Spleen (tissue), 11 donors: ENCODE measurements around the gene OGDH. TPM values are rescaled to one million over a fixed set of nuclear protein-coding genes. Genes with fewer than 3 reads are reported as not detected.

Source experiments
- DNase-seq: peaks from one replicate; pipeline ENCODE4 v3.0.0-alpha.2; 2020
- H3K27ac ChIP-seq, 8 donors: fragments of 200-600 bp; sonication (generic) in 7 of 8; 1 replicate in 4 of 8; 2 replicates in 4 of 8; pipeline versions ENCODE4 v1.5.0 to v1.8.0; 2016 to 2021; ENCODE audit warnings: inconsistent platforms in 4 of 8, mild to moderate bottlenecking in 4 of 8, moderate library complexity in 1 of 8
- H3K27me3 ChIP-seq, 7 donors: fragments of 200-600 bp; sonication (generic) in 6 of 7; replicated peaks in 1 of 7; 1 replicate in 4 of 7; 2 replicates in 3 of 7; pipeline versions ENCODE4 v1.5.0 to v1.8.0; 2016 to 2021; ENCODE audit warnings: inconsistent platforms in 3 of 7, mild to moderate bottlenecking in 1 of 7
- H3K36me3 ChIP-seq, 6 donors: fragments of 200-600 bp; sonication (generic) in 5 of 6; 1 replicate in 4 of 6; 2 replicates in 2 of 6; pipeline versions ENCODE4 v1.5.0 to v1.8.0; 2016 to 2021; ENCODE audit warnings: inconsistent platforms in 2 of 6
- H3K4me1 ChIP-seq, 6 donors: fragments of 200-600 bp; sonication (generic) in 5 of 6; 1 replicate in 3 of 6; 2 replicates in 3 of 6; pipeline versions ENCODE4 v1.5.0 to v1.8.0; 2016 to 2021; ENCODE audit warnings: inconsistent platforms in 3 of 6
- H3K4me3 ChIP-seq, 8 donors: fragments of 200-600 bp; sonication (generic) in 7 of 8; 1 replicate in 4 of 8; 2 replicates in 4 of 8; pipeline versions ENCODE4 v1.5.0 to v1.8.0; 2016 to 2021; ENCODE audit warnings: inconsistent platforms in 4 of 8, mild to moderate bottlenecking in 4 of 8, moderate library complexity in 2 of 8
- H3K9me3 ChIP-seq, 8 donors: fragments of 200-600 bp; sonication (generic) in 7 of 8; 1 replicate in 4 of 8; 2 replicates in 4 of 8; pipeline versions ENCODE4 v1.5.0 to v1.8.0; 2016 to 2021; ENCODE audit warnings: inconsistent platforms in 4 of 8
- POLR2A ChIP-seq, 3 donors: fragments of 450-650 bp; IDR thresholded peaks; one replicate each; pipeline ENCODE4 v1.5.1; 2017; ENCODE audit warnings: antibody characterized with exemption in 3 of 3, mild to moderate bottlenecking in 1 of 3
- POLR2AphosphoS5 ChIP-seq, 3 donors: sonication (generic); formaldehyde crosslinking; IDR thresholded peaks; one replicate each; pipeline ENCODE4 v1.5.1; 2017; ENCODE audit warnings: antibody characterized with exemption in 3 of 3
- WGBS, 5 donors: extraction: QIAGEN DNeasy Blood & Tissue Kit in 3 of 5; methylation state at CpG; one replicate each; pipeline versions ENCODE4 v1.1.5 to v1.1.7; 2013 to 2018; 5-methylcytosine and 5-hydroxymethylcytosine counted together
- intact Hi-C: fragments of 100-400 bp; cut with DNase I; formaldehyde crosslinking; loops from one replicate; pipeline ENCODE4 v1.15.0; 2023; ENCODE audit warnings: low total_unique reads
- polyA plus RNA-seq, 3 donors: library from polyadenylated mRNA; stranded (reverse); fragments of 200-250 nt; gene quantifications; one replicate each; pipeline ENCODE4 v1.2.1, GENCODE V29; 2013
- total RNA-seq, 7 donors: library from RNA; depleted of rRNA in 3 of 7; stranded (reverse); fragments of >200 nt in 3 of 7; fragmentation: NEBNext Ultra II Directional in 4 of 7; extraction: Animal tissue kit (Norgen Biotek cat#: 25700) in 4 of 7; gene quantifications; one replicate each; pipeline versions ENCODE4 v1.1.0 to v1.2.1, GENCODE V29; 2016 to 2021
- TF ChIP-seq, protein P1 (sequence below), 11 experiments: fragments of 200-600 bp in 7 of 11; fragments of 450-650 bp in 4 of 11; sonication (generic) in 4 of 11; IDR thresholded peaks in 8 of 11; conservative IDR thresholded peaks in 3 of 11; 1 replicate in 7 of 11; 2 replicates in 4 of 11; pipeline versions ENCODE4 v1.4.0 to v1.8.0; 2016 to 2021; ENCODE audit warnings: antibody characterized with exemption in 11 of 11, inconsistent platforms in 4 of 11, mild to moderate bottlenecking in 1 of 11
- donor health status: healthy with polysubstance abuse.
- donor health status: DM: no; HTN: no; CAD: no; lungs with moderate emphysema.
- donor health status: DM: no; HTN: no; CAD: no.
- donor health status: Bipolar disorder and iron deficiency.
- donor health status: healthy.
- donor health status: DM: no; HTN: no; CAD: no.
- donor health status: DM: yes; HTN: yes; CAD: no.

Gene OGDH
- total and polyA plus RNA-seq, 10 donors: 15.7 to 120 (median 86.4) TPM

DNA sequence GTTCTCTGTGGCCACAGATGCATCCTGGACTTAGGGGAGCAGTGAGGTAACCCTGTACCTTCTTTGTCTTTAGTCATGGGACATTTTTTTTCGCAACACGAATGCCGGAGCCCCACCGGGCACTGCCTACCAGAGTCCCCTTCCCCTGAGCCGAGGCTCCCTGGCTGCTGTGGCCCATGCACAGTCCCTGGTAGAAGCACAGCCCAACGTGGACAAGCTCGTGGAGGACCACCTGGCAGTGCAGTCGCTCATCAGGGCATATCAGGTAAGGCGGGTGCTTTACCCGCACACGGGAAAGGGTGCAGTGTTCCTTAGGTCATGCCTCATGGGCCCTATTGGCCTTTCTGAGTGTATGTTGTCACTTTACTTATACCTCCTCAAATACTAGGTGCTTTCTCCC is 38.8 kb downstream of the OGDH start:
- WGBS, 5 donors: 76 to 93% (median 85%) methylated on average over 8 to 11 of the region's 11 CpGs
- TF ChIP-seq POLR2AphosphoS5 (IDR thresholded peaks at IDR 0.05) (no peak), POLR2A (IDR thresholded peaks at IDR 0.05) (no peak)
- TF ChIP-seq, protein P1, sequence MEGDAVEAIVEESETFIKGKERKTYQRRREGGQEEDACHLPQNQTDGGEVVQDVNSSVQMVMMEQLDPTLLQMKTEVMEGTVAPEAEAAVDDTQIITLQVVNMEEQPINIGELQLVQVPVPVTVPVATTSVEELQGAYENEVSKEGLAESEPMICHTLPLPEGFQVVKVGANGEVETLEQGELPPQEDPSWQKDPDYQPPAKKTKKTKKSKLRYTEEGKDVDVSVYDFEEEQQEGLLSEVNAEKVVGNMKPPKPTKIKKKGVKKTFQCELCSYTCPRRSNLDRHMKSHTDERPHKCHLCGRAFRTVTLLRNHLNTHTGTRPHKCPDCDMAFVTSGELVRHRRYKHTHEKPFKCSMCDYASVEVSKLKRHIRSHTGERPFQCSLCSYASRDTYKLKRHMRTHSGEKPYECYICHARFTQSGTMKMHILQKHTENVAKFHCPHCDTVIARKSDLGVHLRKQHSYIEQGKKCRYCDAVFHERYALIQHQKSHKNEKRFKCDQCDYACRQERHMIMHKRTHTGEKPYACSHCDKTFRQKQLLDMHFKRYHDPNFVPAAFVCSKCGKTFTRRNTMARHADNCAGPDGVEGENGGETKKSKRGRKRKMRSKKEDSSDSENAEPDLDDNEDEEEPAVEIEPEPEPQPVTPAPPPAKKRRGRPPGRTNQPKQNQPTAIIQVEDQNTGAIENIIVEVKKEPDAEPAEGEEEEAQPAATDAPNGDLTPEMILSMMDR (IDR thresholded peaks at IDR 0.05 in 8 of 11, conservative IDR thresholded peaks at IDR 0.05 in 3 of 11): no peak
- no peak overlapping the region for H3K27ac ChIP-seq
- no peaks in the 10 kb centered on the region for H3K27me3 ChIP-seq
- intact Hi-C loops: no loop called here
- peaks cover 5 to 30% (median 19%) of the 10 kb centered on the region in 6 donors for H3K4me1 ChIP-seq
- H3K9me3 ChIP-seq: no peaks in the 10 kb centered on the region
- H3K36me3 ChIP-seq: peaks cover 0 to 57% (median 37%) of the 10 kb centered on the region in 6 donors
- DNase-seq: no peak
- H3K4me3 ChIP-seq: no peak overlapping the region

DNA sequence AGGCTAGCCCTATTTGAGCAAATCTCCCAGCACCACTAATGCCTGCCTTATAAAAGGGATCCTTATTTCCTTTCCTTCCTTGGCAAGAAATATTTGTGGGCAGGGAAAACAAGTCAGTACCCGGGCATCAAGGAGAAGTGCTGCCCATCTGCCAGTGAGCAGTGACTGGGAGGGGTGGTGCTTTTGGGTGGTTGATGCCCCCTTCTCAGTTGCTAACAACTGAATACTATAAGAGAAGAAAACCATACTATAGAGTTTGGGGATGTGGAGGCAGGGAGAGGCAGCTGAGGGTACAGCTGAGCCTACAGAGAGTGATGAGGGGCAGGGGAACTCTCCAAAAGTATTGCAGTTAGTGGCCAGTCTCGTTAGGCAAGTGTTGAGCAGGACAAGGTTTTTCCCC is 39.3 kb downstream of the OGDH start:
- Histone ChIP-seq H3K9me3 (no peaks in the 10 kb centered on the region), H3K4me3 (no peak overlapping the region), H3K36me3 (peaks cover 0 to 61% (median 39%) of the 10 kb centered on the region in 6 donors), H3K27me3 (no peaks in the 10 kb centered on the region), H3K27ac (no peak overlapping the region), H3K4me1 (peaks cover under 1 to 25% (median 14%) of the 10 kb centered on the region in 6 donors)
- 77 to 90% (median 84%) methylated on average over 2 of the region's 2 CpGs for WGBS, 5 donors
- TF ChIP-seq POLR2A (IDR thresholded peaks at IDR 0.05) (no peak), POLR2AphosphoS5 (IDR thresholded peaks at IDR 0.05) (no peak)
- TF ChIP-seq, protein P1 (IDR thresholded peaks at IDR 0.05 in 8 of 11, conservative IDR thresholded peaks at IDR 0.05 in 3 of 11): no peak
- no peak for DNase-seq
- intact Hi-C loops: no loop called here

DNA sequence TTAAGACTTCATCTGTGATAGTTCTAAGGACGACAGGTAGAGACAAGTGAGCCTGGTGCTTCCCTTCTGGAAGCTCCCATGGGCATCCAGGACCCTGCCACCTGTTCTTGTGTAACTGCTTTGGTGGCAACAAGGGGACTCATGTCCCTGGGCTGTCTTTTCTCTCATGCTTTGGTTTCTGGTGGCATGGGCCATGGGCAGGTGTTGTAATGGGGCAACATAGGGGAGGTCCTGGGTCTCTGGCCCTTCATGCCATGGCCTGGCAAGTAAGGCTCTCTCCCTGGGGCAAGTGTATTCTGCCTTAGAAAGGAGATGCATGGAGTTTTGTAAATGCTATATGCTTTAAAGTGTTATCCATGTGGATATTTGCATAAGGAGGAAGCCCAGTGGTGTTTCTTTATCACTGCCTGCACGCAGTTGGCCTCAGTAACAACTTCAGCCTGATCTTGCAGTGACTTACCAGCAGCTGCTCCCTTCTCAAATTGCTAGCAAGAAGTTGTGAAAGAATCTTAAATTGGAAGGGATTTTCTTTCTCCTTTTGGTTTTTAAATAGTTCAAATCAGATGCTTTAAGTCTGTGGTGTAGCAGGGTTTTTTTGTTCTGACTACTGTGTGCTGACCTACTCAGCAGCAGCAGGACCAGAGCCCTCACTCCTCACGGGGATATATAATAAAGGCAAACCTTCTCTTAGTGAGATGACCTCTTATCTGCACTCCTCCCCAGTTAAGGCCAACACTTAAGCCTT is 39.9 kb downstream of the OGDH start:
- peaks cover 0 to 19% (median 10%) of the 10 kb centered on the region in 6 donors for H3K4me1 ChIP-seq
- peaks cover 0 to 68% (median 40%) of the 10 kb centered on the region in 6 donors for H3K36me3 ChIP-seq
- no peaks in the 10 kb centered on the region for H3K9me3 ChIP-seq
- H3K4me3 ChIP-seq: no peak overlapping the region
- no peak for DNase-seq
- intact Hi-C loops: no loop called here
- H3K27me3 ChIP-seq: no peaks in the 10 kb centered on the region
- H3K27ac ChIP-seq: peak overlapping the region in 3 of 8 donors; percentile 3 to 20 (median 9)
- WGBS, 5 donors: 88 to 93% (median 91%) methylated on average over 3 of the region's 3 CpGs
- TF ChIP-seq POLR2A (IDR thresholded peaks at IDR 0.05) (no peak), POLR2AphosphoS5 (IDR thresholded peaks at IDR 0.05) (no peak)
- TF ChIP-seq, protein P1 (IDR thresholded peaks at IDR 0.05 in 8 of 11, conservative IDR thresholded peaks at IDR 0.05 in 3 of 11): no peak

DNA sequence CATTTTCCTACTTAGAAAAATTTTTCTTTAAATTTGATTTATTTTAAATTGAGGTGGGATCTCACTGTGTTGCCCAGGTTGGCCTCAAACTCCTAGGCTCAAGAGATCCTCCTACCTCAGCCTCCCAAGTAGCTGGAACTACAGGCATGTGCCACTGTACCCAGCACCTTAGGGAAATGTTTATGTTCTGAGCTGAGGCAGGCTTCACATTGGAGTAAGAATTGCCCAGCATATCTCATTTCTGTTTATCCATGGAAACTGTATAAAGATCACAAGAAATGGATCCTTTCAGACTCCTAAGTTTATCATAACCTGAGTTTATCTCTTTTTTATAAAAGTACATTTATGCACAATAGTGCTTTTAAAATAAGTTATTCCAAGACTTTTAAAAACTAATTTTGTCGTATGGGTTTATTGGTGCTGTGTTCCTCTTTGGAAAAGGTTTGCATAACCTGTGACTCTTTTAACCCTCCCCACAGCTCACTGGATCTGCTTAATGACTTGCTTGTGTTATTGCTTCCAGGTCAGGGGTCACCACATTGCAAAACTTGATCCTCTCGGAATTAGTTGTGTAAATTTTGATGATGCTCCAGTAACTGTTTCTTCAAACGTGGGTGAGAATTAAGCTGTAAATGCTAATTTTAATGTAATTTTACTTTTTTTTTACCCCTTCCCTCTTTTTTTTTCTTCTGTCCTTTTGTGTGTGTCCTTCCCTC is 40.7 kb downstream of the OGDH start:
- Histone ChIP-seq H3K9me3 (no peaks in the 10 kb centered on the region), H3K36me3 (peaks cover 0 to 75% (median 43%) of the 10 kb centered on the region in 6 donors), H3K4me1 (peaks cover 0 to 12% (median 5%) of the 10 kb centered on the region in 6 donors), H3K27ac (peak overlapping the region in 4 of 8 donors; percentile 39 to 60 (median 43)), H3K4me3 (no peak overlapping the region), H3K27me3 (no peaks in the 10 kb centered on the region)
- DNase-seq: no peak
- WGBS, 5 donors: 65 to 81% (median 78%) methylated on average over 3 of the region's 3 CpGs
- intact Hi-C loops: no loop called here
- no peak for TF ChIP-seq POLR2AphosphoS5 (IDR thresholded peaks at IDR 0.05)
- TF ChIP-seq POLR2A (IDR thresholded peaks at IDR 0.05): no peak
- TF ChIP-seq, protein P1 (IDR thresholded peaks at IDR 0.05 in 8 of 11, conservative IDR thresholded peaks at IDR 0.05 in 3 of 11): no peak
